NT2/D1 (cell line): Measurements from ENCODE around the gene BRD4.

Experiments
- SUZ12 ChIP-seq: IDR thresholded peaks from 2 replicates; pipeline ENCODE4 v1.6.1; 2011; ENCODE audit not compliant: insufficient read length, insufficient read depth; ENCODE audit errors: extremely low read depth
- YY1 ChIP-seq: IDR thresholded peaks from 2 replicates; pipeline ENCODE4 v1.6.1; 2011; ENCODE audit not compliant: insufficient read length, insufficient read depth
- ZNF274 ChIP-seq: IDR thresholded peaks from 2 replicates; pipeline ENCODE4 v1.6.1; 2011; ENCODE audit warnings: mild to moderate bottlenecking, low read depth, low read length

GRCh38 chr19:15304140-15304705 is 28.1 kb downstream of the BRD4 start:
- TF ChIP-seq ZNF274 (no peak), SUZ12 (no peak), YY1 (no peak)
